ENCODE measurements around the gene PLEKHH1. TPM values are rescaled to one million over a fixed set of nuclear protein-coding genes. Genes with fewer than 3 reads are reported as not detected.

PLEKHH1 gene
- total RNA-seq, 1 experiment from 2014 or later, result 6.7 TPM

DNA sequence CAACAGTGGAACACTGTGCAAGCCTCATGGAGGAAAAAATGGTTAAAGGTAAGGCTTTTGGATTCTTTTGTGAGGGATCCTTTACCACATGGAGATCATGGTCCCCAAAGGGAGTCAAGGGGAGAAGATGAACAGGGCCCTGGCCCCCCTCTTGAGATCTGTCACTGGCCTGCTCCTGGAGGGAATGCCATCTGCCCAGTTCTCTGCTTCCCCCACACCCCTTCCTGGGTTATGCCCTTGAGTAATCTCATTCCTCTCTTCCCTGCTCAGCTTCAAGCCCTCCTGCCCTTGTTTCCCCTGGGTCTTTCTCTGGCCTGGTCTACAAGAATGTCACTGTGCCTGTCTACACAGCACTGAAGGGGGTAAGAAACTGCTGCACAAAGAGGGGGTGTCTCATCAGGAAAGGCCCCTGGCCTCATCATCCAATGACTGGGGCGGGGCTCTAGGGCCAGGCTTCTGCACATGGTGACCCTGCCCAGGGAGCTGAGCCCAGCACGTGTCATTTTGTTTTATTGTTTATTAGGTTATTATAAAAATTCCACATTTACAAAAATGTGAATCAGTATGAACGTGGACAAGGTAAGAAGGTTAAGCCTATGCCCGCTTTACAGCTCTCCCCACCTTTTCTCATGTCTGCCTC, 36.7 kb downstream of the PLEKHH1 start:
- in situ Hi-C loops (cut with HindIII; ENCODE audit: low pct_unique_long_range_greater_than_20kb, low sequenced_read_pairs) (no loop called here), intact Hi-C loops (cut with micrococcal nuclease; ENCODE audit: unreplicated experiment) (loop anchor here (5.0 kb wide), 1 partner anchor 42 kb away; no protein-coding TSS in a partner anchor)
- Histone ChIP-seq H3K36me3 (ENCODE audit: control insufficient read depth, insufficient read depth, low read length) (no peaks in the 10 kb centered on the region), H3K4me1 (ENCODE audit: control insufficient read depth, insufficient read depth, low read length) (no peaks in the 10 kb centered on the region), H3K27ac (ENCODE audit: low read length) (no peak overlapping the region), H3K27me3 (ENCODE audit: control insufficient read depth, insufficient read depth, low read length) (no peaks in the 10 kb centered on the region), H3K4me3 (ENCODE audit: low read depth in 2 of 2, low read length in 2 of 2) (no peak overlapping the region), H3K9me3 (ENCODE audit: control insufficient read depth, insufficient read depth, low read depth, low read length) (no peaks in the 10 kb centered on the region)
- TF ChIP-seq, protein P1, sequence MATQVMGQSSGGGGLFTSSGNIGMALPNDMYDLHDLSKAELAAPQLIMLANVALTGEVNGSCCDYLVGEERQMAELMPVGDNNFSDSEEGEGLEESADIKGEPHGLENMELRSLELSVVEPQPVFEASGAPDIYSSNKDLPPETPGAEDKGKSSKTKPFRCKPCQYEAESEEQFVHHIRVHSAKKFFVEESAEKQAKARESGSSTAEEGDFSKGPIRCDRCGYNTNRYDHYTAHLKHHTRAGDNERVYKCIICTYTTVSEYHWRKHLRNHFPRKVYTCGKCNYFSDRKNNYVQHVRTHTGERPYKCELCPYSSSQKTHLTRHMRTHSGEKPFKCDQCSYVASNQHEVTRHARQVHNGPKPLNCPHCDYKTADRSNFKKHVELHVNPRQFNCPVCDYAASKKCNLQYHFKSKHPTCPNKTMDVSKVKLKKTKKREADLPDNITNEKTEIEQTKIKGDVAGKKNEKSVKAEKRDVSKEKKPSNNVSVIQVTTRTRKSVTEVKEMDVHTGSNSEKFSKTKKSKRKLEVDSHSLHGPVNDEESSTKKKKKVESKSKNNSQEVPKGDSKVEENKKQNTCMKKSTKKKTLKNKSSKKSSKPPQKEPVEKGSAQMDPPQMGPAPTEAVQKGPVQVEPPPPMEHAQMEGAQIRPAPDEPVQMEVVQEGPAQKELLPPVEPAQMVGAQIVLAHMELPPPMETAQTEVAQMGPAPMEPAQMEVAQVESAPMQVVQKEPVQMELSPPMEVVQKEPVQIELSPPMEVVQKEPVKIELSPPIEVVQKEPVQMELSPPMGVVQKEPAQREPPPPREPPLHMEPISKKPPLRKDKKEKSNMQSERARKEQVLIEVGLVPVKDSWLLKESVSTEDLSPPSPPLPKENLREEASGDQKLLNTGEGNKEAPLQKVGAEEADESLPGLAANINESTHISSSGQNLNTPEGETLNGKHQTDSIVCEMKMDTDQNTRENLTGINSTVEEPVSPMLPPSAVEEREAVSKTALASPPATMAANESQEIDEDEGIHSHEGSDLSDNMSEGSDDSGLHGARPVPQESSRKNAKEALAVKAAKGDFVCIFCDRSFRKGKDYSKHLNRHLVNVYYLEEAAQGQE (IDR thresholded peaks at IDR 0.05; ENCODE audit: insufficient read depth in 1 of 2, low read depth in 2 of 2, low read length in 1 of 2), result no peak
- TF ChIP-seq POLR2AphosphoS5 (IDR thresholded peaks at IDR 0.05; ENCODE audit: low read depth, low read length), result no peak
- TF ChIP-seq TCF7L2 (IDR thresholded peaks at IDR 0.05; ENCODE audit: low read depth, low read length), result no peak
- TF ChIP-seq SIN3A (IDR thresholded peaks at IDR 0.05; ENCODE audit: borderline replicate concordance, insufficient read depth, low read depth, low read length), result no peak
- TF ChIP-seq, protein P2, sequence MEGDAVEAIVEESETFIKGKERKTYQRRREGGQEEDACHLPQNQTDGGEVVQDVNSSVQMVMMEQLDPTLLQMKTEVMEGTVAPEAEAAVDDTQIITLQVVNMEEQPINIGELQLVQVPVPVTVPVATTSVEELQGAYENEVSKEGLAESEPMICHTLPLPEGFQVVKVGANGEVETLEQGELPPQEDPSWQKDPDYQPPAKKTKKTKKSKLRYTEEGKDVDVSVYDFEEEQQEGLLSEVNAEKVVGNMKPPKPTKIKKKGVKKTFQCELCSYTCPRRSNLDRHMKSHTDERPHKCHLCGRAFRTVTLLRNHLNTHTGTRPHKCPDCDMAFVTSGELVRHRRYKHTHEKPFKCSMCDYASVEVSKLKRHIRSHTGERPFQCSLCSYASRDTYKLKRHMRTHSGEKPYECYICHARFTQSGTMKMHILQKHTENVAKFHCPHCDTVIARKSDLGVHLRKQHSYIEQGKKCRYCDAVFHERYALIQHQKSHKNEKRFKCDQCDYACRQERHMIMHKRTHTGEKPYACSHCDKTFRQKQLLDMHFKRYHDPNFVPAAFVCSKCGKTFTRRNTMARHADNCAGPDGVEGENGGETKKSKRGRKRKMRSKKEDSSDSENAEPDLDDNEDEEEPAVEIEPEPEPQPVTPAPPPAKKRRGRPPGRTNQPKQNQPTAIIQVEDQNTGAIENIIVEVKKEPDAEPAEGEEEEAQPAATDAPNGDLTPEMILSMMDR (IDR thresholded peaks at IDR 0.05), result no peak
- no TSS peak for BruUV-seq (replicated peaks)
- DNase-seq (ENCODE audit: low read depth, low spot score) (no peak), ATAC-seq (no peak)
- ChIA-PET CTCF (interaction anchor here (0.6 to 4.4 kb wide), 3 partner anchors 43 to 142 kb away, joined by 6 to 51 read pairs (median 22); no protein-coding TSS in a partner anchor), POLR2A (no interaction called here)

DNA sequence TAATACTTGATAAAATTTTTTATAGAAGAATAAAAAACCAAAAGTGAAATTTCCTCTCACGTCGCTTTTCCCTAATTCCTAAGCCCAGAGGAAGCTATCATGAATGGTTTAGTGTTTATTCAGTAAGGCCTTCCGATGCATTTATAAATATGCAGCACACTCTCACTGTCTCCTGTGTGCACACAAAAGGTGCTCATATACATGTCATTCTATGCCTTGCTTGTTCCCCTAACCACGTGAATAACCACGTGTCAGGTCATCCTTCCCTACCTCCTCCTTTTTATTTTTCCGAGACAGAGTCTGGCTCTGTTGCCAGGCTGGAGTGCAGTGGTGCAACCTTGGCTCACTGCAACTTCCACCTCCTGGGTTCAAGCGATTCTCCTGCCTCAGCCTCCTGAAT, 37.4 kb downstream of the PLEKHH1 start:
- Histone ChIP-seq H3K4me1 (ENCODE audit: control insufficient read depth, insufficient read depth, low read length) (no peaks in the 10 kb centered on the region), H3K36me3 (ENCODE audit: control insufficient read depth, insufficient read depth, low read length) (no peaks in the 10 kb centered on the region), H3K27ac (ENCODE audit: low read length) (no peak overlapping the region), H3K4me3 (ENCODE audit: low read depth in 2 of 2, low read length in 2 of 2) (no peak overlapping the region), H3K27me3 (ENCODE audit: control insufficient read depth, insufficient read depth, low read length) (no peaks in the 10 kb centered on the region), H3K9me3 (ENCODE audit: control insufficient read depth, insufficient read depth, low read depth, low read length) (no peaks in the 10 kb centered on the region)
- intact Hi-C loops (cut with micrococcal nuclease; ENCODE audit: unreplicated experiment), result loop anchor here (5.0 kb wide), 1 partner anchor 43 kb away; no protein-coding TSS in a partner anchor
- in situ Hi-C loops (cut with HindIII; ENCODE audit: low pct_unique_long_range_greater_than_20kb, low sequenced_read_pairs), result no loop called here
- no TSS peak for BruUV-seq (replicated peaks)
- ChIA-PET CTCF (interaction anchor here (0.6 to 4.4 kb wide), 3 partner anchors 44 to 143 kb away, joined by 6 to 51 read pairs (median 22); no protein-coding TSS in a partner anchor), POLR2A (no interaction called here)
- TF ChIP-seq TCF7L2 (IDR thresholded peaks at IDR 0.05; ENCODE audit: low read depth, low read length) (no peak), POLR2AphosphoS5 (IDR thresholded peaks at IDR 0.05; ENCODE audit: low read depth, low read length) (no peak), SIN3A (IDR thresholded peaks at IDR 0.05; ENCODE audit: borderline replicate concordance, insufficient read depth, low read depth, low read length) (no peak)
- TF ChIP-seq, protein P1 (IDR thresholded peaks at IDR 0.05; ENCODE audit: insufficient read depth in 1 of 2, low read depth in 2 of 2, low read length in 1 of 2), result no peak
- TF ChIP-seq, protein P2 (IDR thresholded peaks at IDR 0.05), result no peak
- ATAC-seq (no peak), DNase-seq (ENCODE audit: low read depth, low spot score) (no peak)

Measured in Panc1 (cell line).